A673 (cell line): ENCODE data around the gene GSTT2B.
"Not testable (repeated sequence)": the region's sequence is repeated elsewhere in the genome, so short reads cannot be mapped to it uniquely, and the experiment has no call there.

Source experiments
- EZH2 ChIP-seq: fragments of 200-600 bp; sonication (generic); IDR thresholded peaks from 2 replicates; pipeline ENCODE4 v1.6.1; 2017; ENCODE audit warnings: borderline replicate concordance, low read depth, mild to moderate bottlenecking, mixed read lengths, antibody characterized with exemption, low read length; ENCODE audit not compliant: poor library complexity, severe bottlenecking
- TF ChIP-seq, protein P1 (sequence below): fragments of 300-800, 200-600 bp; sonication (generic); conservative IDR thresholded peaks from 2 replicates; pipeline ENCODE4 v1.5.1; 2017; ENCODE audit warnings: low read depth, mild to moderate bottlenecking, antibody characterized with exemption, low read length, moderate library complexity, mixed read lengths

DNA sequence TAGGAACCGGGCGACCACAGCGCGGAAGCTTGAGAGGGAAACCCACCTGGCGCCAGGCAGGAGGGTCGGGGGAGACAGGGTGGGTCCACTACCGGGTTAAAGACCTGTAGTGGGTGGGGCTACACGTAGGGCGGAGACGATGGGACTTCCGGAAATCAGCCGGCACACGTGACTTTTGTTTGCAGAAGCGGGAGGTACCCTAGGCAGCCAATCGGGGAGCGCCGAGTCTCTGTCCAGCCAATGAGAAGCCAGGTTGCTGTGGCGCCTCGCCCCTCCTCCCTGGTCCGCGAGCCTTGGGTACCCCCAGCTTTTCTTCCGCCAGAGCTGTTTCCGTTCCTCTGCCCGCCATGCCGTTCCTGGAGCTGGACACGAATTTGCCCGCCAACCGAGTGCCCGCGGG lies 5.6 kb upstream of the GSTT2B start, which contains the start of gene DDTL:
- TF ChIP-seq, protein P1, sequence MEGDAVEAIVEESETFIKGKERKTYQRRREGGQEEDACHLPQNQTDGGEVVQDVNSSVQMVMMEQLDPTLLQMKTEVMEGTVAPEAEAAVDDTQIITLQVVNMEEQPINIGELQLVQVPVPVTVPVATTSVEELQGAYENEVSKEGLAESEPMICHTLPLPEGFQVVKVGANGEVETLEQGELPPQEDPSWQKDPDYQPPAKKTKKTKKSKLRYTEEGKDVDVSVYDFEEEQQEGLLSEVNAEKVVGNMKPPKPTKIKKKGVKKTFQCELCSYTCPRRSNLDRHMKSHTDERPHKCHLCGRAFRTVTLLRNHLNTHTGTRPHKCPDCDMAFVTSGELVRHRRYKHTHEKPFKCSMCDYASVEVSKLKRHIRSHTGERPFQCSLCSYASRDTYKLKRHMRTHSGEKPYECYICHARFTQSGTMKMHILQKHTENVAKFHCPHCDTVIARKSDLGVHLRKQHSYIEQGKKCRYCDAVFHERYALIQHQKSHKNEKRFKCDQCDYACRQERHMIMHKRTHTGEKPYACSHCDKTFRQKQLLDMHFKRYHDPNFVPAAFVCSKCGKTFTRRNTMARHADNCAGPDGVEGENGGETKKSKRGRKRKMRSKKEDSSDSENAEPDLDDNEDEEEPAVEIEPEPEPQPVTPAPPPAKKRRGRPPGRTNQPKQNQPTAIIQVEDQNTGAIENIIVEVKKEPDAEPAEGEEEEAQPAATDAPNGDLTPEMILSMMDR = not testable (repeated sequence)
- TF ChIP-seq EZH2 = not testable (repeated sequence)
